Measurements from ENCODE around the gene LGALS8.

Gene LGALS8

DNA sequence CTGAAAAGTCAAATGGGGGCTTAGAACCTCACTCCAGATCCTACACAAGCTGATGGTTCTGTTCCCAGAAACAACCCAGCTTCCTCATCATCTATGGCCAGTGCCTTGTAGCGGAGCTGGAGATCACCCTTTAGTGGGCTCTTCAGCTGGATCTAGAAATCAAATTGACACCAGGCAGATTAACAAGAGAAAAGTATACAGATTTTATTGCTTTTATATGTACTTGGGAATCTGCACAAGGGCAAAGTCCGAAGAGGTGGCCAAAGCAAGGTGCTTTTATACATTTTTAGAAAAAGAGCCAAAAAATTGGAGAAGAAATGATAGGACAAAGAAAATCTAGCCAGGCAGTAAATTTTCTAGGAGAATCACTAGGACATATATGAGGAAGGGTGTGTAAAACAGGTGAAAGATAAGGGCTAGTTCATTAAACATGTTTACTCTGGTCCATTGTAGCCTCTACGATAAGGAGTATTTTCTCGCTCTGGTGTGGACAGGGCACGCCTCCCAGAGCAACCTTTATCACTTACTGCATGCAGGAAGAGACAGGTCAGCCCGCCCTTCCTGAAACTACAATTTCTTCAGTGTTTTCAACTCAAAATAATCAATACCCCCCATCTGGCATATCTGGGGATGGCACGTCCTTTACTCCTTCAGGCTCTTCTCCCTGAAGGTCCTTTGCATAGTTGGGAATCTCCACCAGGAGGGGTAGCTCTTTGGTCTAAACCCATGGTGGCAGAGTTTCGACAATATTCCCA is 14.0 kb upstream of the LGALS8 start:
- no peak for DNase-seq

DNA sequence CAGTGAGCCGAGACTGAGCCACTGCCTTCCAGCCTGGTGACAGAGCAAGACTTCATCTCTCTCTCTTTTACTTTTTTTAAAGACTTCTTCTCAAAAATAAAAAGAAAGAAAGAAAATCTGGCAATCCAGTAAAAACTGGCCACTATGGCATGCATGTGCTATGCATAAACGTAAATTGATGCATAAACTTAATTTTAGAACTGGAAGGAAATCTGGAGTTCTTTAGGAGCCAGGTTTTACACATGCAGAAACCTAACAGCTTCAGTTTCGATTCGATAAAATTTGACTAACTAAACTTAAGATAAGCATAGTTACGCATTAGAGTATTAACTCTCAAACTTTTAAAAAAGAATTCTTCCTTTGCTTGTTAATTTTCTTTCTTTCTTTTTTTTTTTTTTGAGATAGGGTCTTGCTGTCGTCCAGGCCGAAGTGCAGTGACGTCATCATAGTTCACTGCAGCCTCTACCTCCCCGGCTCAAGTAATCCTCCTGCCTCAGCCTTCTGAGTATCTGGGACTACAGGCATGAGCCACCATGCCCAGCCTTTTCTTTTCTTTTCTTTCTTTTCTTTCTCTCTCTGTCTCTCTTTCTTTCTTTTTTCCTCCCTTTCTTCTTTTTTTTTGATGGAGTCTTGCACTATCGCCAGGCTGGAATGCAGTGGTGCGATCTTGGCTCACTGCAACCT is 11.9 kb upstream of the LGALS8 start:
- DNase-seq: no peak

DNA sequence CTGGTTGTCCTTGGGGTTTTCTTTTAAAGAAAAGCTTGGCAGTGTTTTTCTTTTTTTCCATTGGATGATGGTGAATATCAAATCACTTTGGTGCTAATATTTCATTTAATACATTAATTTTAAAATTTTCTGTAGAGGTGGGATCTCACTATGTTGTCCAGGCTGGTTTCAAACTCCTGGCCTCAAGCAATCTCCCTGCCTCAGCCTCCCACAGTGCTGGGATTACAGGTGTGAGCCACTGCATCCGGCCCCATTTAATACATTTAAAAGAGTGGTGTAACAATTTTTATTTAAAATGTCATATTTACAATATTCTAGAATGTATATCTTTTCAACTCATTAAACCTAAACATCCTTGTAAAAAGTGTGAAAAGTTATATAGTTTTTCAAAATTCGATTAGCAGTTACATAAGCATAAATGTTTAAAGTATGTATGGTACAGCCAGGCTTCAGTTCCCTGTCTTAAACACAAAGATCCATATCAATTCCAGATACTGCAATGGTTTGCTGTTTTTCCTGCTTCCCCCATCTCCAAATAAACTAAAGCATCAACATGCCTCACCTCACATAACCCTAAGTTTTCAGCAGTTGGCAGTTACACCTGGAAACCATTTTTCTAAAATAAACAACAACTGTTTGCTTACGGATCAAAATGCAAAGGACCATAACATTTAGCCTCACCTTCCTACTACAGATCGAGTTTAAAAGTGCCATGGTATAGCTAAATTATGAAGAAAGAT is 8.9 kb upstream of the LGALS8 start:
- no peak for DNase-seq

DNA sequence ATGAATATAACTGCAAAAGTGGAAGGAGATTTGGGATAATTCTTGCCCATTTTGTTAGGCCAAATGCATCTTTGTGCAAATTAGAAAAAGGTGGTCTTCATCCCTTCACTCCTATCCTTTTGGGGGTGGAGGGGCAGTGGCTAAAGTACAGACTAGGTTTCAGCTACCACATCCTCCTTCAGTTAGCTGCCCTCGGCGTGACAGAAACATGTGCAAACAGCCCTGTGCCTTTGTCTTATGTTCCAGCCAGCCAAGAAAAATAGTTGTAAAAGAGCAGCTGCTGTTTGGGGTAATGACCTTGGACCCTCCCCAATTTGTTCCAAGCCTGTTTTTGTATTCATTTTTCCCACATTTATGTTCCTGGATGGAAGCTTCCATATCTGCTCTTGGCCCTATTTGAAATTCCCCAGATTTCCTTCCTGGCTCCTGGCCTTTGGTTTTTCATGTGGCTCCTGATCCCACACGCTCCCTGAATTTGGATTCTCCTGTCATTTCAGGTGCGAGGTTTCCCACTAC is 8.3 kb upstream of the LGALS8 start:
- DNase-seq: no peak

DNA sequence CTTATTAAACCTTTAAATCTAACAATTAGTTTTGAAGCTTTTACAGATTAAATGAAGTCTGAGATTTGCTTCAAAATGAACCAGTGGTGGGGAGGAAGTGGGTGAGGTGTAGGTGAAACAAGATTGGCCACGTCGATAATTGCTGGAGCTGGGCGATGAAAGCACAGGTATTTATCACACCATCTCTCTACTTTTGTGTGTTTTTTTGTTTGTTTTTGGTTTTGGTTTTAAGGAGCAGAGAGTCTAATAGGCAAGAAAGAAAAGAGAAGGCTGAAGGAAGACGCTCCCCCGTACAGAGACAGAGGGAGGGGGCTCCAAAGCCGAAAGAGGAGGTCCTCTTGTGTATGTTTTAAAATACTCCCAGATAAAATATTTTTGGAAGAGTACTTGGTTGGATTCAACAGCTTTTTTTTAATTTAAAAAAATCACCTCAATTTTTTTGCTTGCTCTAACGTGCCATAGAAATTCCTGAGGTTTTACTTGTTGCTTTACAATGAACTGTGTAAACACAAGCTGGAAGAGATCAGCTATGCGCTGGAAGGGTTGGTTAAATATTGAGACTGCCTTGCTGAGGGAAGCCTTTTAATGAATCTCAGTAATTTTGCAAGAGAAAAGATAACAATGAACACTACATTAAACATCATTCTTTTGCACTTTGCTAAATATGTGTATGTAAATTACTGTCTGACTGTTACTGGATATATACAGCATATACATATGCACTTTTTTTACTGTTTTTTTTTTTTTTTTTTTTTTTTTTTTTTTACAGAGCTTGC is 6.7 kb upstream of the LGALS8 start:
- DNase-seq: peak; percentile 37

DNA sequence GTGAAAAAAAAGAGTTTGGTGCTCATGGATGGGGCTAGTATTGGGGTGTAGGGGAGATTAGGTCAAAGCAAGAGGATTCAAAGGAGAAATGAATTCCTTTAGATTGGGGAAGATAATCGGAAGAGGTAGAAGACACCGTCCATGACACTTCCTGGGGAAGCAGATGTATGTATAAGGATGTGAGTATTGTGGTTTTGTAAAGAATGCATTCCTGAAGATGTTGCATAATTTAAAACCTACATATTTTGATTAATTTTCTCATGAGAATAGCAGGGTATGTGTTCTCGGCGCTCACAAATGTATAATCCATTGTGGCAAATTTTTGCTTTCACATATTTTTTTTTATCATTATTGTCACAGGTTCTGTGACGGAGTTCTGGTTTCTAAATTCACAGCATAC is 5.5 kb upstream of the LGALS8 start:
- no peak for DNase-seq

DNA sequence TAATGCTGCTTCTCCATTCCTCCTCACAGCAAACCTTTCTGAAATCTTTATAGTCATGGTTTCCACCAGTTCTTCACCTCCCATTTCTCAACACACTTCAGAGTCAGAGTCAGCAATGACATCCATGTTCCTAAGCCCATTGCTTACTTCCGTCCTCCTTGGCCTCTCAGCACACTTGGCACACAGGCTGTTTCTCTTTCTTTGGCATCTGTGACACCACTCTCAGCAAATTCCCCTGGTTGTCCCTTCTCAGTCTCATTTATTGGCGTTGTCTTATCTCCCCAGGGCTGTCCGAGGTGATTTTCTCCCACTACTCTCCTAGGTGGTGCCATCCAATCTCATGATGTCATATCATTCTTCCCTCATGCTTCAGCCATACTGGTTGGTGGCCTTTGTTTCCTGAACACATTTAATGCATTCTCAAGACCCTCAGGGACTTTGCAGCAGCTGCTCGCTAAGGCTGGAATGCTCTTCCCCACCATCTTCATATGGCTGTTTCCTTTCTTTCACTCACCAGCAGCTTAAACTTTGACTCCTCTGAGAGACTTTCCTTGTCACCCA is 3.3 kb upstream of the LGALS8 start:
- no peak for DNase-seq

DNA sequence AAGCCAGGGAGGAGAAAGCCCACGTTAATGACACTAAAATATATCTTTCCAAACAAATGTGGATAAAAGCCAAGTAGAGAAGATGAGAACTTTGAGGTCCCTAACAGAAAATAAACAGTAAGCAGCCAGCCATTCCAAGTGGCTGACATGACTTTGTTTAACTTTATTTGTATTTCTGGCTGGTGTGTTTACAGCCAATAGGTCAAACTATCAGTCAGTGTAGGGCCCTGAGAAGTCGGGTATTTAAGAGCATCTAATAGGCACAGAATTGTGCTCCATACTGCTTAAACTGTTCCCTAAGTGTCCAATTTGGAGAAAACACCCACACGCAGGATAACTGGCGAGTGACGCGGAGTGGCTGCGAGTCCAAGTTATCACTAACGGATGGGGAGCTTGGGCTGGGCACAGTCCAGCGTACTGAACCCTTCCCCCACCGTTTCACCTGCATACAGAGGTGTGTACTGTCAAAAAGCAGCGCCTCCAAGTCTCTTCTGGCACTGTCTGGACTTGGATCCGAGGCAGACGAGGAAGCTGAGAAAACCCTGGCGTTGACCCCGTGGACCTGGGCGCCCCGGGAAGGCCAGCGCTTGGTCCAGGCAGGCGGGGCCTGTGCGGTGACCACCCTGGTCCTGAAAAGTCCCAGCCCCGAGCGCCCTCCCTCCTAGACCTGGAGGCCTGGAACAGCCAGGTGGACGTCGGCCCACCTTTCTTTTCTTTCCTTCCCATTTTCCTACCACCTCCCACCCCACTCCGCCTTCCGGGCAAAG is 662 bp upstream of the LGALS8 start:
- DNase-seq: no peak

DNA sequence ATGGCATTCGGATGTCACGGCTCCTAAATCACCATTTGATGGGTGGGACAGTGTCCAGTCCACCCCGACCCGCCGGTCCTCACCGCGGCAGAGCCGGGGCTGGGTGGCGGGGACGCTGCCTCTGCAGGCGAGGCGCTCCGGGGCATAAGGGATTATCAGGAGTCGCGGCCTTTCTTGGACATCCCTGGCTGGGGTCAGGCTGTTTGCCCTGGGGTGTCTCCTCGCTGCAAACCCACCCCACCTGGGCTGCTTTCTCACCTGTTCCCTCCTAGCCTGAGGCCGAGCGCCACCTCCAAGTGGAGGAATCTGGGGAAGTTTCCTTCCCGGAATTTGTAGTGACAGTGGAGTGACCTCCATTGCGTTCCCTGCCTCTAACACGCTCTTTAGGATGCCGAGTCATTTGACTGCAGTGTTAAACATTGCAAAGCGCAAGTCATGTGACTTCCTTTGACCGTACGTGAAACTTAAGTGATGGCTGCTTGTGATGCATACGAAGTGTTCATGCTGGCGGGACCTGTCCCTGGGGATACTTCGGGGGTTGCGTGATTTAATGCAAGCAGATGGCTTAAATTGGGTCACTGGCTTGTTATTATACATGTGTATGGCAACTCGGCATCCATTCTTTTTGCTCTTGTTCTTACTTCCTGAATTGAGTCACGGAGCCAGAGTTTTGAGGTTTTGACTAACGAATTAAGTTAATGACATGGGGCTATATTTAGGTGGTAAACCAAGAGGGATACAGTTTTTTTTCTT is 536 bp downstream of the LGALS8 start:
- DNase-seq: peak; percentile 54

DNA sequence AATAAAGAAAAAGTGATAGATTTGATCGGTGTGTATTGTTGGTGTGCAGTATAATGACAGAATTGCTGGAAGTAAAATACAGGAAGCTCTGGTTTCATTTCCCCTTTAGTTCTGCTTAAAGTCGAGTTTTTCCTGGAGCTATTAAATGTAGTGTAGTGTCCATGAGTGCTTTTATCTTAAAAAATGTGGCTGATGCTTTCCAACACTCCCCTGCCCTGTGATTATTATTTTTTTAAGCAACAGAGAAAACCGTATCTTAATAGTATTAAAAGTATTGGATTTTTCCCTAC is 1.1 kb downstream of the LGALS8 start:
- no peak for DNase-seq

DNA sequence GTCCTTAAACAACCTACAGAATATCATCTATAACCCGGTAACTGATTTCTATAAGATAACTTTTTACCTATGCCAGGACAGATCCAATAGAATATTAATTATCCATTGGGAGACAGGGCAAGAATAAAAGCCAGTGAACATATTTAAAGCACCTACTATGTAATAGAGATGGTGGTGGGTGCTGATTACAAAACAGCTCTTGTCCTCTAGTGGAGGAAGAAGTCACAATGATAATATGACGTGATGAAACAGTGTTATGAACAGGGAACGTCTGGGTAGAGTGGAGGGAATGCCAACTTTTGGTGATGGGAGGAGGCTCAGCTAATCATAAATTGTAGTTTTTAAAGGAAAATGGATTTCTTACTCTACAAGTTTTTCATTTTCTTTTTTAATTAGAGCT is 2.3 kb downstream of the LGALS8 start:
- no peak for DNase-seq

DNA sequence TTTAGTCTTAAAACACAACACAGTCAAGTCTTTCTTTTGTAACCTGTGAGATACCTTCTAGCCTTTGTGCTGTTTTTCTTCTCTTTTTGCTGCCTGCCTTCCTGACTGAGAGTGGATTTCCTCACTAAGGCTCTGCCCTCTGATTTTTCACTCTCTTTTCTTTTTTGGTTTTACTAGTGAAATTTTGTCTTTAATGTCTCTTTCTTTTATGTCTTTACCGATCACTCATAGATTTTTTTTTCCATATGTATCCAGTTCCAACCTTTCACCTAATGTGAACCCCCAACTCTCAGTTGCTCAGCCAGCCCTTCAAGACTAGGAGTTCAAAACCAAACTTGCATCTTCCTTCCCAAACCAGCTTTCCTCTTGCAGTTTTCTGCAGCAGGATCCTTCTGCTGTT is 6.5 kb downstream of the LGALS8 start:
- no peak for DNase-seq

DNA sequence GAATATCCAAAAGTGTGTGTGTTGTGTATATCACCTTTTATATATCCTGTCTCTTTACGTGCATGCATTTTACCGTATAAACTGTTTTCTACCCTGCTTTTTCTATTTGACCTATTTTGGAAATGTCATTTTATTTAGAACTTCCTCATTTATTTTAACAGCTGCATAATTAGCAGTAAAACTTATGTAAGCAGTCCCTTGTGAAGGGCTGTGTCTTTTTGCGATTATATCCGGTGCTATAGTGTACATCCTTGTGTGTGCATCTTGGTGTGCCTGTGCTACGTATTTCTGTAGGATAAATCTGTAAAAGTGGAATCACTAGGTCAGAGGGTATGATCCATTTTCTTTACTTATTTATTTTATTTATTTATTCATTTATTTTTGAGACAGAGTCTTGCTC is 7.2 kb downstream of the LGALS8 start:
- no peak for DNase-seq

DNA sequence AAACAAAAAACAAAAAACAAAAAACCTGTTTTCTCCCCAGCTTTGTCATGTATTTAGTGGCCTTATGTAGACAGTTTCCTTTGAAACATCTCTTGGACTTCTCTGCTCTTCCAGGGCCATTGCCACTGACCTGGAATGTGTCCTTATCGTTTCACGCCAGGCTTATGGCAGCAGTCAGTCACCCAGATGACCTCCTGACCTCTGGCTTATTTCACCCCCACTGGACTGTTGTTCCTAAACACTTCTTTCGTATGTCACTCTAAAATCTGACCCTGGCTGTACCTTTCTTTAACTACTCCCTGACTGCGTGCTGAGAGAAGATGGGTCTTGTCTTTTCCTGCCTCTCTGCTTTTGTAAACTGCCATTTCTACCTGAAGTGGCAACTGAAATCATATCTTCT is 9.1 kb downstream of the LGALS8 start:
- DNase-seq: no peak

DNA sequence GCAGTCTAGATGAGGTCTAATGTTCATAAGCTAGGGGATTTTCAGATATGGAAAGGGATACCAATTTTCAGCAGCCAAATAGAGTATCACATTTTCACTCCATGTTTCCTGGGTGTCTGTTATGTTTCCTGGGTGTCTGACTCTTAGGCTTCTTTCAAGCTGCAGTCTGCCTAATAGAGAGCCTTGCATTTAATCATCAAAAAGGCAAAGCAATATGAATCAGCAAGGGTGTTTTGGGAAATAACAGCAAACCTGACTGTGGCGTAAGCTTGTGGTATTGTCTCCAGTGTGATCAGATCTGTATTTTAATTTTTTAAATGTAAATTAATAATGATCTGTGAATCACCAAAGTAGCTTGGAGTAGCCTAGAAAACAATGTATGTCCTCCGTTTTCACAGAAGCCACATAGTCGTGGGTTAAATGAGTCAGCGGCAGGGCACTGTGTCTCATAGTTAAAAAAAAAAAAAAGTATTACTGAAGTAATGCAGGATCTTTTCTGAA is 10.4 kb downstream of the LGALS8 start:
- DNase-seq: no peak

DNA sequence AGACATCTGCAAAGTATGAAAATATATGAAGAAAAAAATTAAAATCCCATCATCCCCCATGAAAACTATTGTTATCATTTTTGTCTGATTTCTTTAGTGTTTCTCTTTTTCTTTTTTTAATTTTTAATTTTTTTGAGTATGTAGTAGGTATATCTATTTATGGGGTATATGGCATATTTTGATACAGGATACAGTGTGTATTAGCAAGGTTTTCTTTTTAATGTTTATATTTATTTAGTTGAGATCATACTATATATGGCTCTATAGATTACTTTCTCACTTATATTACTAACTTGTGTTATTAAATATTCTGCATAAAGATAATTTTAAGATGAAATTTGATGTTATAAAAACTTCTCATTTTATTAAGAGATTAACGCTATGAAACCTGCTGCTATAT is 11.4 kb downstream of the LGALS8 start:
- no peak for DNase-seq

DNA sequence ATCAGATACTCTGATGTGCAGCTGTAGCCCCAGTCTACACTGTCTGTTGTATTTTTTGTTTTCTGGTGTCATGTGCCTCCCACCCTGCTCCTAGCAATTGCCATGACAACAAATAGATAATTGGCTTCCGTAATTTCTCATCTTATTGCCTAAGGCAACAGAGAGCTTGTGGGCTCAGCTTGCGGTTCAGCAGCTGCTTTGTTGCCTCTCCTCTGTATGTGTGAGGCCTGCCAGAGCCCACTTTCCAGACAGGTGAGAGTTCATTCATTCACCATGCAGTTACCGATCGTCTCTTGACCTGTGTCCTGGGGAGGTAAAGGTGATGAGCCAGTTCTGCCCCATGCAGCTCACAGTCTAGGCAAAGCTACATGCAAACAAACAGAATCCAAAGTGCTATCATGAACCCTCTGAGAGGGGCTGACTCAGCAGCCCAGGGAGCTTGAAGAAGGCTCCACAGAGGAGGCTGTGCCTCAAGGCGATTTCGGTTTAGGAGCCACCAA is 11.9 kb downstream of the LGALS8 start:
- DNase-seq: no peak

DNA sequence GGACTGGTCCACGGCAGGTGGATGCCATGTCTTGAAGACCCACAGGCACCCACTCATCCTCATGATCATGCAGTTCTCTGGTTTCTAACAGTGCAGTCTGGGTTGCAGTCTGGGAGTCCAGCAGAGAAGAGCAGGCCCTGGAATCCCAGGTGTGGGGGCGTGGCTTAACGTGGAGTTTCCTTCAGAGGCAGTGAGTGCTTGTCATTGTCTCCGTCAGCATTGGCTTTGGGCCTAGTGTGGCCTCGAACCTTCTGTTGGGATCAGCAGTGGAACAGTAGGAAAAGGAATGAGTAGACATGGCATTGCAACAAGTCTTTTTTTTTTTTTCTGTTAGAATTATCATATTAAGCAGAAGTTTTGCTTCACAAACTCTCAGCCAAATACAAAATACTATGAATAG is 12.8 kb downstream of the LGALS8 start:
- no peak for DNase-seq

DNA sequence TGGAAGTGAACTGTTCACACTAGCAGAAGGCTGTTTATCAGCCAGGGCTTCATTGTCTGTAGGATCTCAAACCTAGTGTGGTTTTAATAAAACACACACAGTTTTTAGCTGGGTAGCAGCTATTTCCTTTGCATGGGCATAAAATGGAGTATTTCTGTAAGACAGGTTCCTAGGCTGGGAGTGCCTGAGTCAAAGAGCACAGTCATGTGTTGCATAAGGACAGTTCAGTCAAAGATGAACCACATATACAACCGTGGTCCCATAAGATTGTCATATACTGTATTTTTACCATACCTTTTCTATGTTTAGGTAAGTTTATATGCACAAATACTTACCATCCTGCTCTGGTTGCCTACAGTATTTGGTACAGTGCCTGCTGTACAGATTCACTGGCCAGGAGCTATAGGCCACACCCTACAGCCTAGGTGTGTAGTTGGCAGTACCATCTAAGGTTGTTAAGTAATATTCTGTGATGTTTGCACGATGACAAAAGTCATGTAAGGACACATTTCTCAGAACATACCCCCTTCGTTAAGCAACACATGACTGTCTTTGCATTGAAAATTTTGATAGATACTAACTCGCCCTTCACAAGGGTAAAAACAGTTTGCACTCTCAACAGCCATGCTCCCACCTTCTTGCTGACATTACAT is 17.2 kb downstream of the LGALS8 start:
- no peak for DNase-seq

DNA sequence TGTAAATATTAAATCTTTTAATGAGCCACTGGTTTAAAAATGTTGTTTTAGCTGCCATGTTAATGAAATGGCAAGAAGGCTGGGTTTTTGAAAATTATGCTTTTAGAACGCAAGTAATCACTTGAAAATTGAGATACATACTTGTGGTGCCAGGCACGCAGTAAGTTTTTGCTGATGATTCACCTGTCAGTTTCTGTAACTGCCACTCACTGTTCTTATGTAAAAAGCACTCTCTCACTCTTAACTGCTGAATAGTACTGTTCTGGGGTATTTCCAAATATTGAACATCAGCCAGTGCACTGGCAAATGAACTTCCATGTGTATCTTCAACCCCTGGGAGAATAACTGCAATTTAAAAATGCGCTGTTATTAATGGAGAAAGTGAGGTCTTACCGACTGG is 17.9 kb downstream of the LGALS8 start:
- no peak for DNase-seq
